Ammon's horn (tissue), 1 donor: Measurements from ENCODE around the gene ACCS.

Experiments used
- DNase-seq: peaks from one replicate; pipeline ENCODE4 v3.0.0-alpha.2; 2016; ENCODE audit warnings: low spot score

Gene ACCS

DNA sequence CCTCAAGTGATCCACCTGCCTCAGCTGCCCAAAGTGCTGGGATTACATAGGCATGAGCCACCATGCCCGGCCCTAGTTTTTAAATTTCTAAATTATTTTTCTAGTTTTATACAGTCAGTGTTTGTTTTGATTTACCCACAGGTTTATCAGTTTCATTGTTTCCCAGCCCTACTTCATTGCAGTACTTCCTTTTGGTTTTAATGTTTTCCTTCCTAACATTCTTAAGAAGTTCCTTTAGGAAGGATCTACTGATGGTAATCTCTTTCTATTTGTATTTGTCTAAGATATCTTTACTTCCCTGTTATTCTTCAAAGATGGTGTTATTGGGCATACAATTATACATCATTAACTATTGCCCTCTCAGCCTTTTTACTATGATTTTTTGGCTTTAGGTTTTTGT is 24.5 kb downstream of the ACCS start:
- no peak for DNase-seq

- peak; percentile 94 for DNase-seq
Observed at GRCh38 chr11:44094260-44094868, 28.3 kb downstream of the ACCS start.

DNA sequence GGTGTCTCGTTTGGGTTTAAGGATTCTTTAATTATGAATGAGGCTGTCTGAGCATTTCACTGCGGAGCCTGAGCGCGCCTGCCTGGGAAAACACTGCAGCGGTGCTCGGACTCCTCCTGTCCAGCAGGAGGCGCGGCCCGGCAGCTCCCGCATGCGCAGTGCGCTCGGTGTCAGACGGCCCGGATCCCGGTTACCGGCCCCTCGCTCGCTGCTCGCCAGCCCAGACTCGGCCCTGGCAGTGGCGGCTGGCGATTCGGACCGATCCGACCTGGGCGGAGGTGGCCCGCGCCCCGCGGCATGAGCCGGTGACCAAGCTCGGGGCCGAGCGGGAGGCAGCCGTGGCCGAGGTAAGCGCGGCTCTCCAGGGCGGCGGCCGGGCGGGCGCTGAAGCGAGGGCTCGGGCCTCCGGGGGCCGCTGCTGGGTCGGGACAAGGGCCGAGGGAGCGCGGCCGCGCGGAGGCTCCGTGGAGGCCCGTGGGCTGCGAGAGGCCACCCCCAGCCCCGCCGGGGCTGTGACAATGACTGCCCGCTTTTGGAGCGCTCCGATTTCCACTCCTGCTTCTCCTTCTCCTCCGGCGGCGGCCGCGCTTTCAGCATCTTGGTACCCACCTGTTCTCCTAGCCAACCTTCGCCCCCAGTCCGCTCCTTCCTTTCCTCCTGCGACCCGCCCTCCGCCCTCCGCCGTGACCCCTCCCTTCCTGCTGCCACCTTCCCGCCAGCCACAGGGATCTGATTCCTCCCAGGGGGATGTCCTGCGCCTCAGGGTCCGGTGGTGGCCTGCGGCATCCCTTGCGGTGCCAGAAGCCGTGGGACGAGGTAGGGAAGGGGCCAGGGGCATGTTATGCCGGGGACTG is 29.7 kb downstream of the ACCS start, which contains the start of gene EXT2:
Gene EXT2 (plus strand): TSS at position 173 of the 854 bp plus-strand sequence. CDS start 12,035 bp downstream, outside the sequence.
- peak; percentile 91 for DNase-seq

GRCh38 chr11:44096360-44097185 is 30.5 kb downstream of the ACCS start:
- no peak for DNase-seq

DNA sequence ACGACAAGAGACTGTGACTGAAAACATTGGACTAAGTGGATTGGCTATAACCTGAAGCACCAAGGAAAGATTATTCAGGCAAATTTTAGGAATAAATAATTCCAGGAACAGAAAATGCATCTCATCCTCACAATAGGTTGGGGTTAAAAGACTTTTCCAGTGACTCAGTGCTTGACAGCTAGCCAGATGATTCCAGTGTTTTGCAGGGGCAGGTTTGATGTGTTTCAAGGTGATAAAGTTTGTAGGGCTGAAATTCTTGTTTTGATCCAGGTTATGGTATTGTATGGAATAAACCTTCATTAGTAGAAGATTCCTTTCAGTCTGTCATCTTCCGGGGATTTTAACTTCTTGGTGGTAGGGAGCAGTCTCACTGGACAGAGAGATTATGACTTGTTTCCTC is 31.8 kb downstream of the ACCS start:
- DNase-seq: no peak

GRCh38 chr11:44101098-44101497 is 35.0 kb downstream of the ACCS start:
- DNase-seq: no peak

GRCh38 chr11:44104481-44105294 is 38.6 kb downstream of the ACCS start:
- DNase-seq: no peak

- DNase-seq: no peak
Observed at GRCh38 chr11:44108260-44108659, 42.2 kb downstream of the ACCS start.

DNA sequence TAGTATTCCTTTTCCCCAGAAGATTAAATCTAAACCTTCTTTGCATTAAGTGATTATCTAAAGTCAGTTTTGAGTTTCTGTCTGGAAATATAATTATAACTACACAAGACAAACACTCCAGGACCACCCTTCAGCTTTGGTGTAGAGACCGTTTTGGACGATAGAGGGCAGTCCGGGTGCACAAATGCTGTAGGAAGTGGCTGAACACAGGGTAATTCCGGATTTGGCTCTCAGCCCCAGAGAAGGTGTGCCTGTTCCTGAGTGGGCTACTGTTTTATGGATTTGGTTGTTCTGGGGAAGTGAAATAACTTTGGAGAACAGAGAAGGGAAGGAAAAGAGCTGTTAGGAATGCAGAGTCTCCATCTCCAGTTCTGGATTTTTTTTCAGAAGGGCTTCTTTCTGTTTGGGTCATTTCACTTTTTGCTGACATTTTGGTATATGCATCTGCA is 44.2 kb downstream of the ACCS start:
- peak; percentile 66 for DNase-seq

DNA sequence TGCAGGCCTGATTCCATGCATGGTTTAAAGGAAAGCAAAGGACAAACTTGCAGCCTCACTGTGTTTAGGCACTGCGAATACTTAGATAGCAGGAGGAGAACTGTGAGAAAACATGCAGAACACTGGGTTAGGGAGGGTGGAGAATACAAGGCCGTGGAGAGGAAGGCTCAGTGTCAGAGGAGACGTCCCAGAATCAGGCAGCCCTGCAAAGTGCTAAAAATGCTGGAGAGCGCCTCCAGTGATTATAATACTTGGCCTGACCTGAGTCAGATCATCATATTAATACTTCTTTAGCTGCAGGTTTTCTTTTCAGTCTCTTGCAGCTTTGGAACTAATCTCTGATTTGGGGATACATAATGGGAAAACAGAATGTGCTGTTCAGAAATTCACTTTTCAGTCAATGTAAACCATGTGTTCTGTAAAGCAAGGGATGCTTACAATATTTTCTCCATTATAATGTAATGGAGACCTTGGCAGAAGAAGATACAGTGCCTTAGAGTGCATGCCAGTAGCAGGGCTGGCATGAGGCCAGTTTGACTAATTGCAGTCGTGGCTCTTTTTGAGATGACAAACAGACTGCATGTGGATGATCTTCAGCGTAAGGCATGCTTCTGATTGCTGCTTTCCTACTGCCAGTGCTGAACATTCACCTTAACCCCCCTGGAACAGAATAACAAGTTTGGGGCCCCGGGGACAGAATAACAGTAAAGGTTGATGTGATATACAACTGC is 46.2 kb downstream of the ACCS start:
- peak; percentile 60 for DNase-seq

DNA sequence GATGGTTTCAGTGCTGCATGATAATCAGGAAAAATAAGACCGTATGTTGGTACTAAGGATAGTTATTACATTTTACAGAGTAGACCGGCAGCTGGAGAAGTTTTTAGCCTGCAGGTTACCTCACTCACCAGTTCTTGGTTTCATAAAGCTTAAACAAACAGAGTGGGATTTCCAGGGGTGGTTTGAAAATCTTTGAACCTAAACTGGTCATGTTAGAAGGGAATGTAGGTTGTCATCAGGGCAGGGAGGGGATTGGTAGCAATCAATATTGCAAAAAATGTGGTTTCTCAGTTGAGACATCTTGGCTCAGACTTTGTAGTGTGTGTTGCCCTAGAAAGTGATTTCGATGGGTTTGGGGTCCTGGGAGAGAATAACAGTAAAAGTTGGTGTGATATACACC is 46.9 kb downstream of the ACCS start:
- DNase-seq: no peak

- DNase-seq: no peak
Observed at GRCh38 chr11:44113572-44113971, 47.5 kb downstream of the ACCS start.

GRCh38 chr11:44116234-44116830 is 50.3 kb downstream of the ACCS start:
- no peak for DNase-seq

DNA sequence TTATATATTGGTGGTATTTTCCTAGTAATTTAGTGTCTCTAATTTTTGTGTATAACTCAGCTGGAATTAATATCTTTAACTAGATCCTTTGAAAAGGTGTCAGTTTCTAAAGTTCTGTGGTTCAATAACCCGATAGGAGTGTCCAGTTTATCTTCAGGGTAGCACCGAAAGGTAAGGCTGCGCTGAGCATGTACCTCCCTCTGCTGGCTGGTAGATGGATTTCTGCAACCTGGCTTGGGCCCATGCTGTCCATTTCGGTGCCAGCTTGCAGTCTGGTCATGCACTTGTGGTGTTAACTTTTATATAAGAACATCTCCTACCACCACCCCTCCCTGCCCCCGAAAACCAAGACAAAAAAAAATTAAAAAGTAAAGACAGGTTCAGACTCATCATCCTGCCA is 54.1 kb downstream of the ACCS start:
- no peak for DNase-seq

DNA sequence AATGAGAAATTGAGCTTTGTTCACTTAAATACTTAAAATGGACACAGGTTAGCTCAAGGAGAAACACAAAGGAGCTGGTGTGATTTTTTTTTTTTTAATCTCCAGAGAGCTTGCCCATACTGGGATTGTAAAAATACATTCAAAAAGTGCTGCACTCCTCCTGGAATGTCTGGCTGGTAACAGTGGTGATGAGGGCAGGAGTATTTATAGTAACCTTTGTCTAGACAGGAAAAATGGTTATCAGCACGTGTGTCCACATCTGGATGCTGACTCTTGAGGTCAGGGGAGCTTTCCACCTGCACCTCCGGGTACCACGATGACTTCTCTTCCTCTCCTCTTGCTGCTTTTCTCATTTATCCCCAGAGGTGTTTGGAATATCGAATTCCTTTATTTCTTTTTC is 59.5 kb downstream of the ACCS start:
- DNase-seq: no peak

DNA sequence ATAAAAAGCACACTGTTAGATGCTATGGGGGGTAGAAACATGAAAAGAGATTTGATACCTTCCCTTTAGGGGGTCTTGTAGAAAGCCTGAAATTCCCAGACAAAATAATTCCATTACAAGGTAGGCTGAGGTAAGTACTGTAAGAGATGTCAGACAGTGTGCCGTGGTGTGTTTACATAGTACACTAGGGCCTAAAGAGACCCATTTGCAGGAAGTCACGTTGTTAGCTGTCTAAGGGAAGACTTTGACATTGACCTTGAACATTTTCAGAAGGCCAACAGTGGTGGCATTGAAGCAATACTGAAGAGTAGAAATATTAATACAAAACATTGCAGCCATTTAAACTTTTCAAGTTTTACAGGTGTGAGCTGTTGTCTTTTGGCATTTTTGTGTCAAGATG is 60.2 kb downstream of the ACCS start:
- no peak for DNase-seq

DNA sequence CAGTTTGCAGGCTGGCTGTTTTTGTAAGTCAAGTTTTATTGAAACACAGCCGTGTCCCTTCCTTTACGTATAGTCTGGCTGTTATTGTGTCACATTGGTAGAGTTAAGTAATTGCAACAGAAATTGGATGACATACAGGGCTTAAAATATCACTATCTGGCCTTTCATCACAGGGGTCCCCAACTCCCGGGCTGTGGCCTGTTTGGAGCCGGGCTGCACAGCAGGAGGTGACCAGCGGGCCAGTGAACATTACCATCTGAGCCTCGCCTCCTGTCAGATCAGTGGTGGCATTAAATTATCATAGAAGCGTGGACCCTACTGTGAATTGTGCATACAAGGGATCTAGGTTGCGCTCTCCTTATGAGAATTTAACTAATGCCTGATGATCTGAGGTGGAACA is 61.1 kb downstream of the ACCS start:
- no peak for DNase-seq

- no peak for DNase-seq
Observed at GRCh38 chr11:44128729-44129128, 62.7 kb downstream of the ACCS start.

DNA sequence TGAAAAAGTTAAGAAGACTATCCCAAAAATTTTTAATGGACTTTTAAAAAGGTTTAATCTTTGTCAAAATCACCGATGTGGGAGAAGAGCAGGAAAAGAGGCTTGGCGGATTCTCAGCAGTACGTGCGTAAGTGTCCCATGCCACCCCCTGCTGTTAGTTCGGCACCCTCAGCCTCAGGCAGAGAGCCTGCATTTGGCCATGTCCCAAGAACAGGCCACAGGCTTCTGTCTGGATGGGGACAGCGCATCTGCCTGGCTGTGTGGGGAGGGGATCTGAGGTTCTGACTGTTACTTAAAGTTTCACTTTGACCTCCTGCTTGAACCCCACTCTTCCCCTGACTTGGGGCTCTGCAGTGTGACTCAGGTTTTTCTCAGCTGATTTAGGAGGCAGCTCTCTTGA is 64.7 kb downstream of the ACCS start:
- DNase-seq: no peak

DNA sequence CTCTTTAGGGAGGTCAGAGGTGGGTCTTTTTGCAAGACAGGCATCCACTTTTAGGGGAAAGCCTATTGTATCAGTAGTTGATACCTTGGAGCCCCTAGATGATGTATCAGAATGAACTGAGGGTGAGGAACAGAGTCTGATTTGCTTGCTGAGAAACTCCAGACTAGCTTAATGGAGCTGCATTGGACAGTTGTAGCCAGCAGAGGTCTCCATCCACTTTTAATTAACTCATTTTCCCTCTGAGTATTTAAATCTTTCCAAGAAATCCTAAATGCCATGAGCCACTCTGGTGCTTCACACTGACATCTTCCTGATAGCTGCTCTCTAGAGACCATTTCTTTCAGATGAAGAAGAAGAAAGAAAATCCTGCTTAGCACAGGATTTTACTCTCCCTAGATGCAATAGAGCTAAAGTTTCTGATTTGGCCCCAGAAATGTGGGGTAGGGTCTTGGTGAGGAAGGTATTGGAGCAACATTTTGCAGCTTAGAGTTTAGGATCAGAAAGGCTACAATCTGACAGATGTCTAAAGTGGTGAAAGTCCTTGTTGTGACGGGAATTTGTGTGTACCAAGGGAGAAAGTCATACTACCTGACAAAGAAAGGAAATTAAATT is 67.4 kb downstream of the ACCS start:
- peak; percentile 42 for DNase-seq
